LoVo (cell line): ENCODE results near the gene IRGQ.
"Not testable (repeated sequence)": the region's sequence is repeated elsewhere in the genome, so short reads cannot be mapped to it uniquely, and the experiment has no call there.

Experiments used
- DNase-seq: peaks from one replicate; pipeline ENCODE4 v3.0.0-alpha.2; 2016; ENCODE audit warnings: low spot score

Gene IRGQ

GRCh38 chr19:43598445-43599240, 2.7 kb upstream of the IRGQ start:
- DNase-seq = no peak

- DNase-seq = no peak
Measured at GRCh38 chr19:43597876-43598275, 1.9 kb upstream of the IRGQ start.

GRCh38 chr19:43596842-43597461, 1.0 kb upstream of the IRGQ start:
- DNase-seq = no peak

GRCh38 chr19:43595605-43595998, 332 bp downstream of the IRGQ start:
- DNase-seq = no peak

- no peak for DNase-seq
Measured at GRCh38 chr19:43594710-43595604, 977 bp downstream of the IRGQ start.

- DNase-seq = no peak
Measured at GRCh38 chr19:43594081-43594697, 1.7 kb downstream of the IRGQ start.

- DNase-seq = no peak
Measured at GRCh38 chr19:43592800-43593350, 3.1 kb downstream of the IRGQ start.

- no peak for DNase-seq
Measured at GRCh38 chr19:43591904-43592772, 3.8 kb downstream of the IRGQ start.

GRCh38 chr19:43589678-43590077, 6.3 kb downstream of the IRGQ start:
- DNase-seq = no peak

GRCh38 chr19:43589277-43589676, 6.7 kb downstream of the IRGQ start:
- no peak for DNase-seq

GRCh38 chr19:43587029-43587428, 8.9 kb downstream of the IRGQ start:
- DNase-seq = not testable (repeated sequence)

GRCh38 chr19:43586346-43586745, 9.6 kb downstream of the IRGQ start:
- DNase-seq = no peak

- DNase-seq = no peak
Measured at GRCh38 chr19:43584484-43584883, 11.4 kb downstream of the IRGQ start.

- no peak for DNase-seq
Measured at GRCh38 chr19:43582495-43582894, 13.4 kb downstream of the IRGQ start.

GRCh38 chr19:43581467-43581866, 14.5 kb downstream of the IRGQ start:
- no peak for DNase-seq

- no peak for DNase-seq
Measured at GRCh38 chr19:43578787-43579186, 17.1 kb downstream of the IRGQ start.

GRCh38 chr19:43575955-43576878, 19.7 kb downstream of the IRGQ start:
- no peak for DNase-seq

GRCh38 chr19:43575156-43575950, 20.6 kb downstream of the IRGQ start, which contains the start of the genes PINLYP and XRCC1:
Gene PINLYP, plus strand, starts transcription at chr19:43575801. Its CDS starts 1,391 bp downstream, at chr19:43577192.
Gene XRCC1, minus strand, starts transcription at chr19:43575527. Its CDS starts 69 bp downstream, at chr19:43575458.
- DNase-seq = peak; percentile 98
